Melanocyte of skin (primary cell): ENCODE measurements around the gene GLI2. TPM values are rescaled to one million over a fixed set of nuclear protein-coding genes. Genes with fewer than 3 reads are reported as not detected.

Experiments used
- total RNA-seq, 2 donors: library from RNA; depleted of rRNA; stranded (reverse); fragments of >200 nt; gene quantifications; 2 replicates each; pipeline ENCODE4 v1.2.3, GENCODE V29; 2012

GLI2 gene
- total RNA-seq, result under 1 TPM in 1 of 2 donors, not detected in 1; under 0.01 TPM

DNA sequence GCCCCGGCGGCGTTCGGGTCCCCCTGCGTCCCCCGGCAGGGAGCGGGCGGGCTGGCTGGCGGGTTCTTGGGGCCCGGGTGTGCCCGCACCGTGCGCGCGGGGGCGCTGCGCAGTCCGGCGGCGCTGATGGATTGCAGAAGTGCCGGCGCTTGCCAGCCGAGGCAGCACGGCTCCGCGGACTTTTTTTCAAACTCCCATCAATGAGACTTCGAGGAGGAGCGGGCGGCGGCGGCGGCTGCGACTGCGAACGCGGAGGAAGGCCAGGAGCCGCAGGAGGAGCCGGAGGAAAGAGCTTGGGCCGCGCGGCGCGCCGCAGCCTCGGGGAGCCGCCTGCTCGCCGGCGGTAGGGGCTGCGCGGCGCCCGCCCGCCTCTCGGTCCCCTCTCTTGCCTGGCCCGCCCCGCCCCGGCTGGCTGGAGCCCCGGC lies at the start of gene GLI2:
TSS of gene GLI2 (plus strand) at position 123 of the 425 bp plus-strand sequence. CDS start 61,453 bp downstream, outside the sequence.

